Loucy (cell line): Measurements from ENCODE around the gene SLC26A11.
"Not testable (repeated sequence)": the region's sequence is repeated elsewhere in the genome, so short reads cannot be mapped to it uniquely, and the experiment has no call there.

Source experiments
- H2AFZ ChIP-seq: fragments of 200-600 bp; sonication (generic); 2 replicates; pipeline ENCODE4 v1.6.0; 2016; ENCODE audit warnings: antibody characterized with exemption, mild to moderate bottlenecking, low read length, moderate library complexity
- H3F3A ChIP-seq: fragments of 200-600 bp; 2 replicates; pipeline ENCODE4 v1.6.0; 2016; ENCODE audit warnings: antibody characterized with exemption, low read depth, mild to moderate bottlenecking
- H3K27me3 ChIP-seq: fragments of 200-600 bp; sonication (generic); 2 replicates; pipeline ENCODE4 v1.6.1; 2014; ENCODE audit warnings: low read length, mild to moderate bottlenecking; ENCODE audit not compliant: insufficient read depth, poor library complexity, severe bottlenecking
- H3K36me3 ChIP-seq: fragments of 200-600 bp; sonication (generic); 2 replicates; pipeline ENCODE4 v1.6.1; 2016; ENCODE audit warnings: low read length; ENCODE audit not compliant: insufficient read depth
- H3K4me1 ChIP-seq: fragments of 200-600 bp; sonication (generic); 2 replicates; pipeline ENCODE4 v1.5.1; 2014; ENCODE audit warnings: low read length, mild to moderate bottlenecking; ENCODE audit not compliant: insufficient read depth, poor library complexity, severe bottlenecking
- H3K4me2 ChIP-seq: fragments of 200-600 bp; sonication (generic); 2 replicates; pipeline ENCODE4 v1.6.0; 2014; ENCODE audit warnings: antibody characterized with exemption, low read length, low read depth, mild to moderate bottlenecking; ENCODE audit not compliant: poor library complexity, severe bottlenecking
- H3K4me3 ChIP-seq: fragments of 200-600 bp; sonication (generic); 2 replicates; pipeline ENCODE4 v1.5.1; 2014; ENCODE audit warnings: low read length, mild to moderate bottlenecking, mixed read lengths; ENCODE audit not compliant: poor library complexity, severe bottlenecking
- H3K79me2 ChIP-seq: fragments of 200-600 bp; sonication (generic); 2 replicates; pipeline ENCODE4 v1.6.1; 2014; ENCODE audit warnings: low read length; ENCODE audit not compliant: insufficient read depth
- H3K9ac ChIP-seq: fragments of 200-600 bp; sonication (generic); 2 replicates; pipeline ENCODE4 v1.6.0; 2014; ENCODE audit warnings: mild to moderate bottlenecking, low read depth, low read length, moderate library complexity; ENCODE audit not compliant: poor library complexity, severe bottlenecking
- H3K9me2 ChIP-seq: fragments of 200-600 bp; sonication (generic); replicated peaks from 2 replicates; pipeline ENCODE4 v1.6.1; 2016; ENCODE audit warnings: low read depth, low read length, mixed read lengths
- H3K9me3 ChIP-seq: fragments of 200-600 bp; sonication (generic); 2 replicates; pipeline ENCODE4 v1.6.1; 2014; ENCODE audit warnings: mild to moderate bottlenecking, antibody characterized with exemption, low read length, low read depth; ENCODE audit not compliant: insufficient read depth
- H4K20me1 ChIP-seq: fragments of 200-600 bp; sonication (generic); 2 replicates; pipeline ENCODE4 v1.6.0; 2014; ENCODE audit warnings: antibody characterized with exemption, low read length, mild to moderate bottlenecking; ENCODE audit not compliant: insufficient read depth, poor library complexity, severe bottlenecking
- CTCF ChIP-seq: fragments of 200-600 bp; sonication (generic); conservative IDR thresholded peaks from 2 replicates; pipeline ENCODE4 v1.5.1; 2014; ENCODE audit warnings: mild to moderate bottlenecking, antibody characterized with exemption, low read length
- EZH2phosphoT487 ChIP-seq: fragments of 200-600 bp; IDR thresholded peaks from 2 replicates; pipeline ENCODE4 v1.6.1; 2018; ENCODE audit warnings: antibody characterized with exemption, mild to moderate bottlenecking, moderate library complexity, borderline replicate concordance

SLC26A11 gene

DNA sequence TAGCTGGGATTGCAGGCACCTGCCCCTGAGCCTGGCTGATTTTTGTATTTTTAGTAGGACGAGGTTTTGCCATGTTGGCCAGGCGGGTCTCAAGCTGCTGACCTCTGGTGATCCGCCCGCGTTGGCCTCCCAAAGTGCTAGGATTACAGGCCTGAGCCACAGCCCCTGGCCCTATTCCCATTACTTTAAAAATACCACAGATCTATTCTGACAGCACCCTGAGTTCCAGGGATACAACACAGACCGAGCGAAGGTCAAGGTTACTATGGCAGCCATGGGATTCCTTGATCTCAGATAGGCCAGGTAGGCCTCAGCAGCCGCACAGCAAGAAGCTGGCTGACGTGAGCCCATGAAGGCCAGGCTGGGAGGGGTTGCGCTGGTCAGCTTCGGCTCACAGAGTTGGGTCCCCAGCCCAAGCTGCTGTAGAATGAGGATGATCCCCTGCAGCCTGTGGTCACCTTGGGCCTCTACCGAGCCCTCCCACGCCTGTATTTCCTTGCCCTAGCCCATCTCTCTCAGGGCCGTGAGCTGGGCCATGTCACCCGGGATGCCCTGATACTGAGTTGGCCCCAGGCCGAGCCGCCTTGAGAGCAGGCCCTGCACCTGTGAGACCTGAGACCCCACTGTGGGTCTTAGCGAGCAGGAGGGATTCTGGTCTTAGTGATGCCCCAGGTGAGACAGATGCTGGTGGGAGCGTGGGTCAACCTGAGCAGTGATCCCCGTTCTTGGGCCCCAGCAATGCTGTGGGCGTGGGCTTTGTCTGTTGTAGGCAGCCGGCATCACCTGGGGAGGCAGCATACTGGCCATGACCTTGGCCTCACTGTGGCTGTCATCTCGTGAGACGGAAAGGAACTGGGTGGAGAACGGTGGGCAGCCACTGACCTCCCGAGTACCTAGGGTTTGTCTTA is 23.6 kb downstream of the SLC26A11 start:
- H3K27me3 ChIP-seq, result no peaks in the 10 kb centered on the region
- H3K4me2 ChIP-seq, result no peak overlapping the region
- no peak overlapping the region for H2AFZ ChIP-seq
- no peaks in the 10 kb centered on the region for H4K20me1 ChIP-seq
- no peaks in the 10 kb centered on the region for H3F3A ChIP-seq
- H3K36me3 ChIP-seq, result no peaks in the 10 kb centered on the region
- TF ChIP-seq CTCF, result no peak
- H3K4me3 ChIP-seq, result no peak overlapping the region
- H3K9me3 ChIP-seq, result no peaks in the 10 kb centered on the region
- H3K9me2 ChIP-seq, result no peaks in the 10 kb centered on the region
- no peak overlapping the region for H3K9ac ChIP-seq
- no peaks in the 10 kb centered on the region for H3K79me2 ChIP-seq
- no peaks in the 10 kb centered on the region for H3K4me1 ChIP-seq

- H3K79me2 ChIP-seq, H3F3A ChIP-seq, H2AFZ ChIP-seq, H3K9ac ChIP-seq, H3K9me3 ChIP-seq, H3K27me3 ChIP-seq, H3K4me2 ChIP-seq, H3K4me1 ChIP-seq, H3K9me2 ChIP-seq, H4K20me1 ChIP-seq, H3K4me3 ChIP-seq, H3K36me3 ChIP-seq: not testable (repeated sequence)
Measured at GRCh38 chr17:80244448-80244847, 24.2 kb downstream of the SLC26A11 start.

DNA sequence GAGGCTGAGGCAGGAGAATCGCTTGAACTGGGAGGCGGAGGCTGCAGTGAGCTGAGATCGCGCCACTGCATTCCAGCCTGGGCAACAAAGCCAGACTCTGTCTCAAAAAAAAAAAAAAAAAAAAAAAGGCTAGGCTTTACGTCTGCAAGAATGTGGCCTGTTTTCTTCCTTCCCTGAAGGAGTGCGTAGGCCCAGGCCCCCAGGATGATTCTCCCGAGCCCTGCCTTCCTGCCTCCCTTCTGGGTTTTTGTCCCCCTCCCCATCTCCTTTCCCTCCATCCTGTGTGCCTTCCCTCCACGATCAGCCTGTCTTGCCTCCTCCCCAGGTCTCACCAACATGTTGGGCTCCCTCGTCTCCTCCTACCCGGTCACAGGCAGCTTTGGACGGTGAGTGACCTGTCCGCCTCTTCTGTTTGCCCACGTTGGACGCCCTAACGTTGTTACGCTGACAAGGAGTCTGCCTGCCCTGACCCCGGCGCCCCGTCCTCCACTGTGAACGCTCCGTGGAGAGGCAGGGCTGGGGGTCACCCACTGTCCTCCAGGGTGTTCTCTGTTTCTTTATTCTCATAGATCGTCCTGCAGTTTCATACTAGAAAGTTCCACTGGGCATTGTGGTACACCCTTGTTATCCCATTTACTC is 24.8 kb downstream of the SLC26A11 start:
- Histone ChIP-seq H3K4me3 (no peak overlapping the region), H3K9me3 (no peaks in the 10 kb centered on the region), H3K9me2 (no peaks in the 10 kb centered on the region), H3F3A (no peaks in the 10 kb centered on the region), H3K79me2 (no peaks in the 10 kb centered on the region), H3K4me1 (no peaks in the 10 kb centered on the region), H3K9ac (no peak overlapping the region), H3K27me3 (no peaks in the 10 kb centered on the region), H2AFZ (no peak overlapping the region), H4K20me1 (no peaks in the 10 kb centered on the region), H3K4me2 (no peak overlapping the region), H3K36me3 (no peaks in the 10 kb centered on the region)
- TF ChIP-seq CTCF (no peak), EZH2phosphoT487 (no peak)
